GM18867 (cell line): ENCODE results near the gene CDRT4.

Source experiments
- ATAC-seq: cut with Tn5 transposase; IDR thresholded peaks from one replicate; pipeline ENCODE4 v1.9.1; 2021; ENCODE audit warnings: mild to moderate bottlenecking, moderate library complexity; ENCODE audit not compliant: unreplicated experiment

The CDRT4 gene

DNA sequence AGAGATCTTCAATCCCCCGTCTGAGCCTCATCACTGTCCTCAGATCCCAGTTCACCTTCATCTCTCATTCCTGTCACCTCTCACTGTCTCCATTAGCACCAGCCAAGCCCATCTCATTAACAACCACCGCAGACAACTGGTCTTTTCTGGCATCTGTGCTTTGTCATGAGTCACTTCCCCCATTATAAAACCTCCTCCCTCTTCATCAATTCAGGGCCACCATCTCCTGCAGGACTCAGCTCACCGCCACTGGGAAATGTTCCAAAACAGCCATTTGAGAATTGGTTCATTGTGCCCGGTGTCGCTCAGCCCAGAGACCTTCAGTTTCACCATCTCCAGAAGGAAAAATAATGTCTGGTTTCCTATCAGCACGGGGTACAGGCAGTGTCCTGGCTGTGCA is 69.1 kb downstream of the CDRT4 start:
- no peak for ATAC-seq

DNA sequence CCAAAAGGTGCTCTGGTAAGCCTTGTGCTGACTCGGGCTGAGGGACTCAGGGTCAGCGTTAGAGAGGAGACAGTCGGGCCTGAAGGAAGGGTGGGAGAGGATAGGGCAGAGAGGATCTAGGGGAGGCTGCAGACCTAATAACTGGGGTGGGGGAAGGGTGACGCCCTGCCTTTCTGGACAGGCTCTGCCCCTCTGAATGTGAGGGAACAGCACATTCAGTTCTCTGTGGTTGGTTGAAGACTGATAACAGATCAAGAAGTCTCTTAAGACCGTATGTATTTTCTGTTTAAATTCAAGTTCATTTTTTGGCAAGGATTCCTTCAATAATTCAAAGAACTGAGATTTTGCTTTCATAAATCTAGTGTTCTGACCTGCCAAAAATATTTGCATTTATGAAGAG is 69.8 kb downstream of the CDRT4 start:
- ATAC-seq, result no peak

DNA sequence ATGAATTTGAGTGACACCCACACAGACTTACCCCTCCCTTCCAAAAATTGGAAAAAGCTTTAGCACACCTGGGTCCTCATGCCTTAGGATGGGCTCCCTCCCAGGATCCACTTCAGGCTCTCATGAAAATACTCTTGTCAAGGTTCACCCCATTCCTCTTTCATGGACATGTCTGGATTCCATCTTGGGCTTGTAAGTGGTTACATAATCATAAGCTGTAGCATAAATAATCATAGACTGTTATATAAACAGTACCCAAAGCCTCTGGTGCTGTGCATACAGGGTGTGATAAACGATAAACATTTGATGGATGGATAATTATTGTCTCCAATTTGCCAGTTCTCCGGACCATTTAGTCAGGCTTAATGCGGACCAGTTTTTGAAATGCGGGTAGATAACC is 72.3 kb downstream of the CDRT4 start:
- no peak for ATAC-seq

DNA sequence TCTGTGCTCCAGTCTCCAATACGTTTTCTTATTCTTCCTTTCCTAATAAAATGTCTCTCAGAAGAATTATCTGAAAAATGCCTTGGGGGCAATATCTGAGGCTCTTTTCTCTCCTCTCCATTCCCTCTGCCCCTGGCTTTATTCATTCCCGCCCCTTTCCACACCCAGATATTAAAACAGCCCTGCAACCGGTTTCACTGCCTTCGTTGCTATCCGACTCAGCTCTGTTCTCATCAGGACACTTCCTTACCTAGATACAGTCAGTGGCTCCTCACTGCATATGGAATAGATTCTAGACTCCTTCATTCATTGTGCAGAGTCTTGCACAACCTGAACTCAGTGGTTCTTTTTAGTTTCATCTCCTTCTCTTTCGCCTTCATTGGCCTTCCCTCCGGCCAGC is 74.0 kb downstream of the CDRT4 start:
- ATAC-seq, result no peak

DNA sequence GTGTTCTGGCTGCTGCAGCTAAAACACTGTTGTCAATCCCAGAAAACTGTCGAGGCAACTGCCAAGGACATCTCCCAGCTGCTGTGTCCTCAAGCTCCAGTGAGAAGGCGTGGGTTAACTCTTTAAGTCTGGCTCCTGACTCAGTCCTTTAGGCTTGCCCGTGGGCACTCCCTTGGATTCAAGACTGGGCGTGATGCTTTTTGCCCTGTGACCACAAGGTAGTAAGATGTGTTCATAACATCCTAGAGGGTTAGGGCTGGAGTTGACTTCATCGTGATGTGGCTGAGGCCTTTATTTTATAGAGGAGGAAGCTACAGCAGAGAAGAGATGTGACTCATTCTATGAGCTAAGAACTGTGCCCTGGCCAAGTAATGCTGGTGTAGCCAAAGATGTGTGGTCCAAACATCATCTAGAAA is 75.1 kb downstream of the CDRT4 start:
- no peak for ATAC-seq

DNA sequence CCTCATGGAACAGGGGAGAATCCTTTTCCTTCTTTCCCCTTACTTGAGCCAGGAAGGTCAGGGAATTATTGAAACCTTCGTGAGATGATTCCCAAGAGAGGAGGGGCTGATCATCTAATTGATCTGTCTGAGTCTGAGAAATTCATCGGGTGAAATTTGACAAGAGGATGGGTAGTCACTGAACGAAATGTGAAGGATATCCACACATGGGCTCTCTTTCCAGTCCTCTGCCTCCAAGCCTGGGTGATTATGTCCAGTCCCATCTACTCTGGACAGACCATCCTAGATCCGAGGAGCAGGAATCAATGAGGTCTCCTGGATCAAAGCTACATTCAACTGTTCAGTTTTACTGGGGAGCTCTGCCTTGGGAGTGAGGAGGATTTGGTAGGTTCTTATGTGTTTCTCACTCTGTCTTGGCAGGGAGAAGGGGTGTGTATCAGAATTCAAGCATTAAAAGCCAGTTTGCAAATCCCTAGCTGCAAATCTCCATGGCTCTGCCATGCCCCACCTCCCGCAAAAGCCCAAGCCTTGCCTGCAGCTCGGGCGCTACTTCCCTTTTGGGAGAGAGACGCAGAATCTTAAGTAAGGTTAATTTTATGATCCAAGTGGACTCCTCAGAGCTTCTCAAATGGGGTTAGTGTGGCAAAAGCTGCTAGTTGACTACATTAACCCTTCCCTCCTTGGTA is 78.9 kb downstream of the CDRT4 start:
- no peak for ATAC-seq

DNA sequence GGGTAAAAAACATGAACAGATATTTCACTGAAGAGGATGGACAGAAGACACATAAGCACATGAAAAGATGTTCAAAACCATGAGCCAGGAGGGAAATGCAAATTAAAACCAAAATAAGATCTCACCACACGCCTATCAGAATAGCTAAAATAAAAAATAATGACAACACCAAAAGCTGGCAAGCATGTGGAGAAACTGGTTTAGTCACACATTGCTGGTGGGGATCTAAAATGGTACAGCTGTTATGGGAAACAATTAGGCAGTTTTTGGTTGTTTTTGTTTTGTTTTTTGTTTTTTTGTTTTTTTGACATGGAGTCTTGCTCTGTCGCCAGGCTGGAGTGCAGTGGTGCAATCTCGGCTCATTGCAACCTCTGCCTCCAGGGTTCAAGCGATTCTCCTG is 81.3 kb downstream of the CDRT4 start:
- no peak for ATAC-seq
